Activated CD8-positive, alpha-beta memory T cell treated with anti-CD3 and anti-CD28 coated beads for 36 hours (primary cell): ENCODE results near the gene TINAGL1. TPM values are rescaled to one million over a fixed set of nuclear protein-coding genes. Genes with fewer than 3 reads are reported as not detected.

Source experiments
- CTCF ChIA-PET: fragments of 350-600 bp; sonication (Branson Sonifier 250); formaldehyde crosslinking; loops from one replicate; lab custom pipeline; 2021; ENCODE audit warnings: antibody characterized with exemption; lab: Charles Lee
- POLR2A ChIA-PET: fragments of 350-600 bp; sonication (Branson Sonifier 250); formaldehyde crosslinking; loops from one replicate; lab custom pipeline; 2021; ENCODE audit warnings: antibody characterized with exemption; lab: Charles Lee
- total RNA-seq, 2 experiments: library from RNA; stranded (reverse); gene quantifications; one replicate each; pipeline ENCODE4 v1.2.3, GENCODE V29; 2021

Gene TINAGL1, protein sequence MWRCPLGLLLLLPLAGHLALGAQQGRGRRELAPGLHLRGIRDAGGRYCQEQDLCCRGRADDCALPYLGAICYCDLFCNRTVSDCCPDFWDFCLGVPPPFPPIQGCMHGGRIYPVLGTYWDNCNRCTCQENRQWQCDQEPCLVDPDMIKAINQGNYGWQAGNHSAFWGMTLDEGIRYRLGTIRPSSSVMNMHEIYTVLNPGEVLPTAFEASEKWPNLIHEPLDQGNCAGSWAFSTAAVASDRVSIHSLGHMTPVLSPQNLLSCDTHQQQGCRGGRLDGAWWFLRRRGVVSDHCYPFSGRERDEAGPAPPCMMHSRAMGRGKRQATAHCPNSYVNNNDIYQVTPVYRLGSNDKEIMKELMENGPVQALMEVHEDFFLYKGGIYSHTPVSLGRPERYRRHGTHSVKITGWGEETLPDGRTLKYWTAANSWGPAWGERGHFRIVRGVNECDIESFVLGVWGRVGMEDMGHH
- total RNA-seq, result not detected

GRCh38 chr1:31576201-31576669, at the start of gene TINAGL1:
TINAGL1 (plus strand) TSS chr1:31576515; CDS start chr1:31577149, 634 bp downstream.
- CTCF ChIA-PET, result no interaction called here
- POLR2A ChIA-PET, result no interaction called here

- POLR2A ChIA-PET, result no interaction called here
- CTCF ChIA-PET, result no interaction called here
Observed at GRCh38 chr1:31529999-31530684, 46.2 kb upstream of the TINAGL1 start.

- ChIA-PET CTCF (no interaction called here), POLR2A (no interaction called here)
Observed at GRCh38 chr1:31531177-31531999, 44.9 kb upstream of the TINAGL1 start.

DNA sequence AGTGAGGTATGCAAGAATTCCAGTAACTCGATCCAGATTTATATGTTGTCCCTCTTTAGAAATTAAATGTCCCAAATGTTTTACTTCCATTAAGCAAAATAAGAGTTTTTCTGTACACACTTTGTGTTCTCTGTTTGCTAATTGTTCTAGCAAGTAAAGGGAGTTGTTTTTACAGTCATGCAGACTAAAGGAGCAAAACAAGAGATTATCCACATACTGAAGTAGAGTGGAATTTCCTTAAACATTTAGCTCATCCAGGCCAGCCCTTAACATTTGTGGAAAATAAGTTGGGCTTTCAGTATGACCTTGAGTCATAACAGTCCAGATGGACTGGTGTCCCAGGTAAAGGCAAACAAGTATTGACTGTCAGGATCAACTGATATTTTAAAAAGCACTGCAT, 44.1 kb upstream of the TINAGL1 start:
- POLR2A ChIA-PET, result no interaction called here

GRCh38 chr1:31535561-31535960, 40.8 kb upstream of the TINAGL1 start:
- ChIA-PET CTCF (interaction anchor here (0.9 kb wide), 1 partner anchor 12 kb away, joined by 3 read pairs; no protein-coding TSS in a partner anchor), POLR2A (no interaction called here)

More for the DNA sequence above, 44.1 kb upstream of the TINAGL1 start:
- CTCF ChIA-PET, result no interaction called here

- ChIA-PET CTCF (no interaction called here), POLR2A (no interaction called here)
Observed at GRCh38 chr1:31539329-31539728, 37.0 kb upstream of the TINAGL1 start.

- ChIA-PET POLR2A (no interaction called here), CTCF (interaction anchor here (1.1 kb wide), 1 partner anchor 8 kb away, joined by 5 read pairs; no protein-coding TSS in a partner anchor)
Observed at GRCh38 chr1:31541194-31541593, 35.1 kb upstream of the TINAGL1 start.

DNA sequence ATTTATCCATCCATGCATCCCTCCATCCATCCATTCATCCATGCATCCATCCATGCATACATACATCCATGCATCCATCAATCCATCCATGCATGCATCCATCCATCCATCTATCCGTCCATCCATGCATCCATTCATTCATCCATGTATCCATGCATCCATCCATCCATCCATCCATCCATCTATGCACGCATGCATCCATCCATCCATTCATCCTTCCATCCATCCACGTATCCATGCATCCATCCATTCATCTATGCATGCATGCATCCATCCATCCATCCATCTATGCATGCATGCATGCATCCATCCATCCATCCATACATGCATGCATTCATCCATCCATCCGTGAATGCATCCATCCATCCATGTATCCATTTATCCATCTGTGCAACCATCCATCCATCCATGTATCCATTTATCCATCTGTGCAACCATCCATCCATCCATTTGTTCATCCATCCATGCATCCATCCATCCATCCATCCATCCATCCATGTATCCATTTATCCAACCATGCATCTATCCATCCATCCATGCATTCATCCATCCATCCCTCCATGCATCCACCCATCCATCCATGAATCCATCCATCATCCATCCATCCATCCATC, 30.3 kb upstream of the TINAGL1 start:
- POLR2A ChIA-PET, result no interaction called here
- CTCF ChIA-PET, result no interaction called here

DNA sequence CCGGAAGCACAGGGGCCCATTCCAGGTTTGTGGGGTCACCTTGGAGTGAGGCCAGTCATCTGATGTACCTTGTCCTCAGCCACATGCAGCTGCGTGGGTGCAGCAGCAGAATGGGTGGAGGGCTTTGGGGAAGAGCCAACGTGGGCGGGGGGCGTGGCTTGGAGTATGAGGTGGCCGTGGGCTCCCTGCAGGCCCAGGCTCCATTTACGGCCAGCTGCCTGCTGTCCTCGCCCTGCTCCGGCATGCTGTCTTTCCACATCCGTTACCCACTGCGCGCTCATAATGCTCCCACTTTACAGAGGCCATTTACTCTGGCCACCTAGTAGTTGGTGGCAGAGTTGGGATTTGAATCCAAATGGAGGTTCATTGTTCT, 27.8 kb upstream of the TINAGL1 start:
- ChIA-PET CTCF (interaction anchor here (0.6 to 2.1 kb wide), 16 partner anchors 28 to 367 kb away, joined by 3 to 20 read pairs (median 4); no protein-coding TSS in a partner anchor), POLR2A (interaction anchor here (0.6 kb wide), 1 partner anchor 127 kb away, joined by 4 read pairs; no protein-coding TSS in a partner anchor)

GRCh38 chr1:31548907-31549808, 27.2 kb upstream of the TINAGL1 start:
- ChIA-PET CTCF (interaction anchor here (0.5 to 2.1 kb wide), 26 partner anchors 8 to 842 kb away, joined by 3 to 20 read pairs (median 4); partner anchors contain the start of gene FABP3), POLR2A (interaction anchor here (0.6 kb wide), 1 partner anchor 128 kb away, joined by 4 read pairs; no protein-coding TSS in a partner anchor)

GRCh38 chr1:31549809-31550620, 26.3 kb upstream of the TINAGL1 start:
- POLR2A ChIA-PET, result no interaction called here

DNA sequence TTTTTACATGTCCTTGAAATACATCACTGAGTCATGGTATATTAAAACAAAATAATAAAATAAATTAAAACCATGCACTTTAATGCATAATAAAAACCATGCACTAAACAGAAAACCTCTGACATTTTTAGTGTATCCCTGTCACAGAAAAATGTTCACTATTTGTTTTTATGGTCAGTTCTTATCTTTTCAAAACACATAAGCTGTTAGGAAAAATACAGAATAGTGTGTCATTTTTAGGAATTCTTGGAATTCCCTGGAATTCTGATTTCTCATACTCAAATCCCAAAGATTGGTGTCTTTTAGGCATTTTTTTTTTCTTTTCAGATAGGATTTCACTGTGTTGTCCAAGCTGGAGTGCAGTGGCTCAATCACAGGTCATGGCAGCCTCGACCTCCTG, 25.1 kb upstream of the TINAGL1 start:
- POLR2A ChIA-PET, result no interaction called here
- CTCF ChIA-PET, result no interaction called here

More at GRCh38 chr1:31549809-31550620, 26.3 kb upstream of the TINAGL1 start:
- CTCF ChIA-PET, result interaction anchor here (0.6 to 2.1 kb wide), 12 partner anchors 9 to 405 kb away, joined by 3 to 20 read pairs (median 4); partner anchors contain the start of gene FABP3

- ChIA-PET POLR2A (no interaction called here), CTCF (interaction anchor here (0.6 kb wide), 1 partner anchor 46 kb away, joined by 3 read pairs; no protein-coding TSS in a partner anchor)
Observed at GRCh38 chr1:31552489-31552888, 23.8 kb upstream of the TINAGL1 start.

DNA sequence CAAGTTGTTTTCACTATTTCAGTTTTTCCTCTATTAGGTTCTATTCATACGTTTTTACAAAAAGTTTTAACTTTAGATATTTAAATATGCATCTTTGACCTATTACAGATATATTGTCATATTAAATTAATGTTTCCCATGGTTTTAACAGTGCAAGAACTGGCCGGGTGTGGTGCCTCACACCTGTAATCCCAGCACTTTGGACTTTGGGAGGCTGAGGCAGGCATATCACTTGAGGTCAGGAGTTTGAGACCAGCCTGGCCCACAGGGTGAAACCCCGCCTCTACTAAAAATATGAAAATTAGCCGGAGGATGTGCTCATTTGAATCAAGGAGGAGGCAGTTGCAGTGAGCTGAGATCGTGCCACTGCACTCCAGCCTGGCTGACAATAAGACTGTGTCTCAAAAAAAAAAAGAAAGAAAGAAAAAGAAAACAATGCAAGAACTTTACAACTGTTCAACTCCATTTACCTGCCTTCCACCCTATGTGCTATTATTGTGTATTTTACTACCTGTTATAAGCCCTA, 19.8 kb upstream of the TINAGL1 start:
- POLR2A ChIA-PET, result no interaction called here
- CTCF ChIA-PET, result interaction anchor here (0.9 kb wide), 1 partner anchor 233 kb away, joined by 5 read pairs; no protein-coding TSS in a partner anchor

GRCh38 chr1:31559715-31560114, 16.6 kb upstream of the TINAGL1 start:
- CTCF ChIA-PET, result no interaction called here
- POLR2A ChIA-PET, result no interaction called here

DNA sequence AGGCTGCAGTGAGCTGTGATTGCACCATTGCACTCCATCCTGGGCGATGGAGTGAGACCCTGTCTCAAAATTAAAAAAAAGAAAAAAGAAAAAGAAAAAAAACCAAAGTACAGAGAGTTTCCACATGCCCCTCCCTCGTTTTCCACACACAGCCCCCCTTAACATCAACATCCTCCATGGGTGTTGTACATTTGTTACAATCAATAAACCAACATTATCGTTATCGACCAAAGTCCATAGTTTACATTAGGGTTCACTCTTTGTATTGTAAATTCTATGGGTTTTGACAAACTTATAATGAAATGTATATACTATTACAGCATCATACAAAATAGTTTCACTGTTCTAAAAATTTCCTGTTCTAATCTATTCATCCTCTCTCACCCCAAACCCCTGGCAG, 15.9 kb upstream of the TINAGL1 start:
- ChIA-PET POLR2A (no interaction called here), CTCF (no interaction called here)
